ENCODE measurements around the gene SNX1. TPM values are rescaled to one million over a fixed set of nuclear protein-coding genes. Genes with fewer than 3 reads are reported as not detected.

Gene SNX1
- total and polyA plus RNA-seq, 2 of the 13 experiments (the other 11 are each of a cell fraction or from before 2014, with no cell fraction given) = 29.3 to 60.1 TPM

DNA sequence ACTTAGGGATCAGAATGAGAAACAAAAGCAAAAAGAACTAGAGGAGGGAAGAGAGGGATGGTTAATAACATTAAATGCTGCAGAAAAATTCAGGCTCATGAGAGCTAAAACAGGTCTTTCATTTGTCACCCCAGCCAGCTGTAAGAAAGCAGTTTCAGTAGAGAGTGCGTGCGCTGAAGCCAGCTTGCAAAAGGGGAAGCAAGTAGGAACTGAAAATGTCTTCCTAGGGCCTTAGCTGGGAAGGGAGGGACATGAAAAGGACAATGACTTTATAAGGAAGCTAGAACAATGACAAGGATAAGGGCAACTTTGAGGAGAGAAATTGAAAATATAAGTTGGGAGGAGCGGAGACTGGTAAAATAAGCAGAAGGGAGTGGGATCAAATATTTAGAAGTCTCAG is 5.3 kb upstream of the SNX1 start:
- BruUV-seq (replicated peaks) = no TSS peak
- ATAC-seq = no peak
- DNase-seq (ENCODE audit: low spot score) = no peak
- ChIA-PET POLR2A (no interaction called here), CTCF (ENCODE audit: low intra/inter-chr PET ratio, low total read pairs) (no interaction called here)
- Histone ChIP-seq H3K9ac (ENCODE audit: insufficient read depth, low read depth, low read length) (no peak overlapping the region), H3K79me2 (ENCODE audit: insufficient read depth, low read length) (peaks cover 20% of the 10 kb centered on the region), H3K4me3 (replicated peaks in 1 of 3; ENCODE audit: insufficient read depth in 1 of 3, low read depth in 2 of 3, low read length in 3 of 3) (no peak overlapping the region), H3K4me2 (ENCODE audit: low read depth, low read length) (no peak overlapping the region), H3K27me3 (ENCODE audit: control insufficient read depth in 1 of 2, insufficient read depth in 2 of 2, low read length in 2 of 2) (no peaks in the 10 kb centered on the region), H3K36me3 (replicated peaks in 1 of 2; ENCODE audit: control insufficient read depth in 1 of 2, insufficient read depth in 2 of 2, low read length in 2 of 2) (peaks cover 2 to 17% of the 10 kb centered on the region in 2 experiments; a peak in 4 of 5 replicates), H2AFZ (ENCODE audit: low read length) (no peak overlapping the region), H3K27ac (ENCODE audit: extremely low read length, insufficient read depth, low read length) (no peak overlapping the region), H3K4me1 (ENCODE audit: insufficient read depth, low read length) (peaks cover 30% of the 10 kb centered on the region), H3K9me3 (ENCODE audit: low read length) (no peaks in the 10 kb centered on the region), H4K20me1 (ENCODE audit: insufficient read depth, low read length) (no peaks in the 10 kb centered on the region)
- WGBS (ENCODE audit: low lambda C conversion rate) = 85% methylated on average over 3 of the region's 3 CpGs
- intact Hi-C loops (cut with micrococcal nuclease; ENCODE audit: unreplicated experiment) (no loop called here), in situ Hi-C loops (cut with HindIII; ENCODE audit: extremely low pct_ligation_motif_present, low pct_unique_long_range_greater_than_20kb) (no loop called here)
- no peak for FAIRE-seq
- TF ChIP-seq ZNF562 (CRISPR knock-in tag; IDR thresholded peaks at IDR 0.05; ENCODE audit: borderline replicate concordance) (no peak), ZNF703 (CRISPR knock-in tag; IDR thresholded peaks at IDR 0.05; ENCODE audit: borderline replicate concordance) (no peak), KAT8 (CRISPR knock-in tag; IDR thresholded peaks at IDR 0.05) (no peak), SMARCC2 (IDR thresholded peaks at IDR 0.05) (no peak)
- TF ChIP-seq, protein P1, sequence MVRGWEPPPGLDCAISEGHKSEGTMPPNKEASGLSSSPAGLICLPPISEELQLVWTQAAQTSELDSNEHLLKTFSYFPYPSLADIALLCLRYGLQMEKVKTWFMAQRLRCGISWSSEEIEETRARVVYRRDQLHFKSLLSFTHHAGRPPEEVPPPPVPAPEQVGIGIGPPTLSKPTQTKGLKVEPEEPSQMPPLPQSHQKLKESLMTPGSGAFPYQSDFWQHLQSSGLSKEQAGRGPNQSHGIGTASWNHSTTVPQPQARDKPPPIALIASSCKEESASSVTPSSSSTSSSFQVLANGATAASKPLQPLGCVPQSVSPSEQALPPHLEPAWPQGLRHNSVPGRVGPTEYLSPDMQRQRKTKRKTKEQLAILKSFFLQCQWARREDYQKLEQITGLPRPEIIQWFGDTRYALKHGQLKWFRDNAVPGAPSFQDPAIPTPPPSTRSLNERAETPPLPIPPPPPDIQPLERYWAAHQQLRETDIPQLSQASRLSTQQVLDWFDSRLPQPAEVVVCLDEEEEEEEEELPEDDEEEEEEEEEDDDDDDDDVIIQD (CRISPR knock-in tag; IDR thresholded peaks at IDR 0.05; ENCODE audit: low read depth) = no peak
- TF ChIP-seq, protein P2, sequence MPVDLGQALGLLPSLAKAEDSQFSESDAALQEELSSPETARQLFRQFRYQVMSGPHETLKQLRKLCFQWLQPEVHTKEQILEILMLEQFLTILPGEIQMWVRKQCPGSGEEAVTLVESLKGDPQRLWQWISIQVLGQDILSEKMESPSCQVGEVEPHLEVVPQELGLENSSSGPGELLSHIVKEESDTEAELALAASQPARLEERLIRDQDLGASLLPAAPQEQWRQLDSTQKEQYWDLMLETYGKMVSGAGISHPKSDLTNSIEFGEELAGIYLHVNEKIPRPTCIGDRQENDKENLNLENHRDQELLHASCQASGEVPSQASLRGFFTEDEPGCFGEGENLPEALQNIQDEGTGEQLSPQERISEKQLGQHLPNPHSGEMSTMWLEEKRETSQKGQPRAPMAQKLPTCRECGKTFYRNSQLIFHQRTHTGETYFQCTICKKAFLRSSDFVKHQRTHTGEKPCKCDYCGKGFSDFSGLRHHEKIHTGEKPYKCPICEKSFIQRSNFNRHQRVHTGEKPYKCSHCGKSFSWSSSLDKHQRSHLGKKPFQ (CRISPR knock-in tag; IDR thresholded peaks at IDR 0.05; ENCODE audit: insufficient replicate concordance) = no peak

All from HepG2 (cell line).